D721Med (cell line): ENCODE results near the gene ANKRD1.

Source experiments
- DNase-seq: peaks from one replicate; pipeline ENCODE4 v3.0.0; 2011; ENCODE audit warnings: low spot score; ENCODE audit not compliant: insufficient read length
- FAIRE-seq: peaks from 2 replicates; lab custom pipeline; 2011; peaks lifted over from hg19 to GRCh38; lab: Jason Lieb, UNC
- CTCF ChIP-seq: IDR thresholded peaks from 2 replicates; pipeline ENCODE4 v1.5.1; 2012; ENCODE audit warnings: mild to moderate bottlenecking, control low read depth; ENCODE audit not compliant: insufficient read depth; ENCODE audit errors: missing control alignments

ANKRD1 gene

GRCh38 chr10:90916392-90917237, 4.3 kb downstream of the ANKRD1 start:
- FAIRE-seq (no peak), DNase-seq (no peak)
- TF ChIP-seq CTCF = no peak

- DNase-seq (no peak), FAIRE-seq (no peak)
- no peak for TF ChIP-seq CTCF
These were observed 5.2 kb downstream of the ANKRD1 start for GRCh38 chr10:90915766-90916075.

GRCh38 chr10:90914992-90915765, 5.7 kb downstream of the ANKRD1 start:
- no peak for DNase-seq
- no peak for TF ChIP-seq CTCF
- FAIRE-seq = no peak

- FAIRE-seq (no peak), DNase-seq (no peak)
These were observed 7.0 kb downstream of the ANKRD1 start for GRCh38 chr10:90913774-90914420.

GRCh38 chr10:90912854-90913479, 7.9 kb downstream of the ANKRD1 start:
- no peak for FAIRE-seq
- TF ChIP-seq CTCF = no peak
- DNase-seq = no peak

More at GRCh38 chr10:90913774-90914420, 7.0 kb downstream of the ANKRD1 start:
- no peak for TF ChIP-seq CTCF

- TF ChIP-seq CTCF = no peak
- DNase-seq (no peak), FAIRE-seq (no peak)
These were observed 8.7 kb downstream of the ANKRD1 start for GRCh38 chr10:90912174-90912573.
